Upper lobe of left lung (tissue), 4 donors: Measurements from ENCODE around the gene AMOTL1.

Experiments used
- EP300 ChIP-seq, 4 donors: sonication (generic); formaldehyde crosslinking; IDR thresholded peaks; one replicate each; pipeline ENCODE4 v1.5.1; 2017; ENCODE audit warnings: antibody characterized with exemption in 4 of 4, control low read depth in 2 of 4
- POLR2A ChIP-seq, 4 donors: fragments of 450-650 bp; IDR thresholded peaks; one replicate each; pipeline ENCODE4 v1.5.1; 2016 to 2017; ENCODE audit warnings: antibody characterized with exemption in 4 of 4, mild to moderate bottlenecking in 2 of 4
- POLR2AphosphoS5 ChIP-seq, 2 donors: sonication (generic); formaldehyde crosslinking; IDR thresholded peaks; one replicate each; pipeline ENCODE4 v1.5.1; 2017; ENCODE audit warnings: antibody characterized with exemption in 2 of 2
- TF ChIP-seq, protein P1 (sequence below), 6 experiments: fragments of 450-650 bp in 4 of 6; fragments of 200-600 bp in 2 of 6; sonication (generic) in 2 of 6; IDR thresholded peaks; one replicate each; pipeline ENCODE4 v1.5.1; 2016 to 2019; ENCODE audit warnings: antibody characterized with exemption in 6 of 6

DNA sequence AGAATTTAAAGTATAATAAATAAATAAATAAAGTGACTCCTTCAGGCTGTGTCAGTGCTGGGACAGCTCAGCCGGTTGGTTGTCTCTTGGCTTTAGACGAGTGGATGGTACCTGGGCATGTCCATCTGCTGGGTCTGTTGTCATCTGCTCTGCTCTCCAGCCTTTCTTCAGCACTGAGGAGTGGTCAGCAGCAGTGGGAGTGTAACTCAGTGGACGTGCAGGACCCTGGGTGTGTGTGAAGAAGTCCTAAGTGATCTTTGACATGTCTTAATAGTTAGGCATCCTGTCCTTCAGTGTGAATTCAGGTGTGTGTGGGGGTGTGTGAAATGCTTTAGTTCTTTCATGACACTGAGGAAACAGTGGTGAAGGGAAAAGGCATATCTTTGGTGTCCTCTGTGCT lies 24.3 kb downstream of the AMOTL1 start:
- TF ChIP-seq, protein P1, sequence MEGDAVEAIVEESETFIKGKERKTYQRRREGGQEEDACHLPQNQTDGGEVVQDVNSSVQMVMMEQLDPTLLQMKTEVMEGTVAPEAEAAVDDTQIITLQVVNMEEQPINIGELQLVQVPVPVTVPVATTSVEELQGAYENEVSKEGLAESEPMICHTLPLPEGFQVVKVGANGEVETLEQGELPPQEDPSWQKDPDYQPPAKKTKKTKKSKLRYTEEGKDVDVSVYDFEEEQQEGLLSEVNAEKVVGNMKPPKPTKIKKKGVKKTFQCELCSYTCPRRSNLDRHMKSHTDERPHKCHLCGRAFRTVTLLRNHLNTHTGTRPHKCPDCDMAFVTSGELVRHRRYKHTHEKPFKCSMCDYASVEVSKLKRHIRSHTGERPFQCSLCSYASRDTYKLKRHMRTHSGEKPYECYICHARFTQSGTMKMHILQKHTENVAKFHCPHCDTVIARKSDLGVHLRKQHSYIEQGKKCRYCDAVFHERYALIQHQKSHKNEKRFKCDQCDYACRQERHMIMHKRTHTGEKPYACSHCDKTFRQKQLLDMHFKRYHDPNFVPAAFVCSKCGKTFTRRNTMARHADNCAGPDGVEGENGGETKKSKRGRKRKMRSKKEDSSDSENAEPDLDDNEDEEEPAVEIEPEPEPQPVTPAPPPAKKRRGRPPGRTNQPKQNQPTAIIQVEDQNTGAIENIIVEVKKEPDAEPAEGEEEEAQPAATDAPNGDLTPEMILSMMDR (IDR thresholded peaks at IDR 0.05): no peak
- no peak for TF ChIP-seq POLR2A (IDR thresholded peaks at IDR 0.05)
- TF ChIP-seq POLR2AphosphoS5 (IDR thresholded peaks at IDR 0.05): no peak
- no peak for TF ChIP-seq EP300 (IDR thresholded peaks at IDR 0.05)
